ENCODE results near the gene MOB2. TPM values are rescaled to one million over a fixed set of nuclear protein-coding genes. Genes with fewer than 3 reads are reported as not detected.

Gene MOB2
- total RNA-seq, 1 donor from 2014 or later = 49.5 TPM

DNA sequence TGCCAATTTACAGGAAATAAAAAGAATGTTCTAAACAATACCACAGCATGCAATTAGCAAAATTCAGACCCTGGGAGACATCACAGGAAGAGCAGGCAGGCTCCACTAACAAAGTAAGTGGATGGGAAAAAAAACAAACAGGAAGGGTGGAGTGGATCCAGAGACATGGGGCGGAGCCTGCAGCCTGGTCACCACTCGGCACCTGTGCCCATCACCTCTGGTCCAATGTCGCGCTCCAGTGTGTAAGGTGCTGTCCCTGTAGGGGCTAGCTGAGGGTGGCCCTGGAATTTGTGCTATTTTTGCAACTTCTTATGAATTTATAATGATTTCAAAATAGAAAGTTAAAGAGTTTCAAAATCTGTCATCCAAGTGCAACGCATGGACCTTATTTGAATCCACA is 11.0 kb upstream of the MOB2 start:
- intact Hi-C loops (cut with micrococcal nuclease) = no loop called here
- no peaks in the 10 kb centered on the region for H3K27me3 ChIP-seq (ENCODE audit: low read depth)
- TF ChIP-seq, protein P1, sequence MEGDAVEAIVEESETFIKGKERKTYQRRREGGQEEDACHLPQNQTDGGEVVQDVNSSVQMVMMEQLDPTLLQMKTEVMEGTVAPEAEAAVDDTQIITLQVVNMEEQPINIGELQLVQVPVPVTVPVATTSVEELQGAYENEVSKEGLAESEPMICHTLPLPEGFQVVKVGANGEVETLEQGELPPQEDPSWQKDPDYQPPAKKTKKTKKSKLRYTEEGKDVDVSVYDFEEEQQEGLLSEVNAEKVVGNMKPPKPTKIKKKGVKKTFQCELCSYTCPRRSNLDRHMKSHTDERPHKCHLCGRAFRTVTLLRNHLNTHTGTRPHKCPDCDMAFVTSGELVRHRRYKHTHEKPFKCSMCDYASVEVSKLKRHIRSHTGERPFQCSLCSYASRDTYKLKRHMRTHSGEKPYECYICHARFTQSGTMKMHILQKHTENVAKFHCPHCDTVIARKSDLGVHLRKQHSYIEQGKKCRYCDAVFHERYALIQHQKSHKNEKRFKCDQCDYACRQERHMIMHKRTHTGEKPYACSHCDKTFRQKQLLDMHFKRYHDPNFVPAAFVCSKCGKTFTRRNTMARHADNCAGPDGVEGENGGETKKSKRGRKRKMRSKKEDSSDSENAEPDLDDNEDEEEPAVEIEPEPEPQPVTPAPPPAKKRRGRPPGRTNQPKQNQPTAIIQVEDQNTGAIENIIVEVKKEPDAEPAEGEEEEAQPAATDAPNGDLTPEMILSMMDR (IDR thresholded peaks at IDR 0.05; ENCODE audit: borderline replicate concordance) = no peak
- peaks cover 57% of the 10 kb centered on the region for H3K4me1 ChIP-seq
- peak overlapping the region; percentile 34 for H3K27ac ChIP-seq (replicated peaks)
- DNase-seq = no peak
- H3K36me3 ChIP-seq = no peaks in the 10 kb centered on the region
- no peaks in the 10 kb centered on the region for H3K9me3 ChIP-seq (replicated peaks)
- H3K4me3 ChIP-seq = no peak overlapping the region

DNA sequence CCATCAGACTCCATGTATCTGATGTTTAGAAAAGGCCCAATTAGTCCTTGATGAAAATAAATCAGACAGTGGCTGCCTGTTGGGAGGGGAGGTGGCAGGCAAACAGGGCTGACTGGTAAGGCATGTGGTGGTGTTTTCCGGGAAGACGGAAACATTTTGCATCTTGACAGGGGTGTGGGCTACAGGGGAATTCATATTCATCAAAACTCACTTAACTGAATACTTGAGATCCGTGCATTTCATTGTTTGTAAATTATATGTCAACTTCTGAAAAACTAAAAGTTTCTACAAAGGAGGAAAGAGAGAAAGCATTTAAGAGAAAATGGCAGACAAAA is 10.1 kb upstream of the MOB2 start:
- Histone ChIP-seq H3K4me3 (no peak overlapping the region), H3K36me3 (no peaks in the 10 kb centered on the region), H3K4me1 (peaks cover 56% of the 10 kb centered on the region), H3K27me3 (ENCODE audit: low read depth) (no peaks in the 10 kb centered on the region), H3K9me3 (replicated peaks) (no peaks in the 10 kb centered on the region), H3K27ac (replicated peaks) (peak overlapping the region; percentile 34)
- intact Hi-C loops (cut with micrococcal nuclease) = no loop called here
- no peak for DNase-seq
- TF ChIP-seq, protein P1 (IDR thresholded peaks at IDR 0.05; ENCODE audit: borderline replicate concordance) = no peak

DNA sequence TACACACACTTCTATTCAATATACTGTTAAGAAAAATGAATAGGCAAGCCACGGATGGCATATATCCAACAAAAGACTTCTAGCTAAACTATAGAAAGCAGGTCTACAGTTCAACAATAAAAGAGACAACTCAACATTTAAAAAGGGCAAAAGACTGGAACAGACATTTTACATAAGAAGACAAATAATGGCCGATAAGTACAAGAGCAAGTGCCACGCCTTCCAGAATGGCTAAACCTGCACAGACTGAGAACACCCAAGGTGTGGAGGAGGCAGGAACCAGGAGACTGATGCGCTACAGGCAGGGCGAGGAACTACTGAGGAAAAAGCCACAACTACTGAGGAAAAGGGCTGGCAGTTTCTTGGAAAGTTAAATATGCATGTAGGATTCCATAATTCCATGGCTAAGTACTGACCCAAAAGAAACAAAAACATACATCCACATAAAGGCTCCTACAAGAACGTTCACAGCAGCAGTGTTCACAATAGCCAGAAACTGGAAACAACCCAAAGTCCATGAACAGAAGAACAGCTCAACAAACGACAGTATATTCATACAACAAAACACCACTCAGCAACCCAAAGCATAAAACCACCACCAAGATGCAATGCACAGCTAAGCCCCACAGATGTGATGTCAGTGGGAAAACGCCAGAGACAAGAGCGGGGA is 9.6 kb upstream of the MOB2 start:
- DNase-seq = no peak
- Histone ChIP-seq H3K4me1 (peaks cover 51% of the 10 kb centered on the region), H3K4me3 (no peak overlapping the region), H3K9me3 (replicated peaks) (no peaks in the 10 kb centered on the region), H3K36me3 (no peaks in the 10 kb centered on the region), H3K27me3 (ENCODE audit: low read depth) (no peaks in the 10 kb centered on the region), H3K27ac (replicated peaks) (no peak overlapping the region)
- intact Hi-C loops (cut with micrococcal nuclease) = no loop called here
- TF ChIP-seq, protein P1 (IDR thresholded peaks at IDR 0.05; ENCODE audit: borderline replicate concordance) = no peak

DNA sequence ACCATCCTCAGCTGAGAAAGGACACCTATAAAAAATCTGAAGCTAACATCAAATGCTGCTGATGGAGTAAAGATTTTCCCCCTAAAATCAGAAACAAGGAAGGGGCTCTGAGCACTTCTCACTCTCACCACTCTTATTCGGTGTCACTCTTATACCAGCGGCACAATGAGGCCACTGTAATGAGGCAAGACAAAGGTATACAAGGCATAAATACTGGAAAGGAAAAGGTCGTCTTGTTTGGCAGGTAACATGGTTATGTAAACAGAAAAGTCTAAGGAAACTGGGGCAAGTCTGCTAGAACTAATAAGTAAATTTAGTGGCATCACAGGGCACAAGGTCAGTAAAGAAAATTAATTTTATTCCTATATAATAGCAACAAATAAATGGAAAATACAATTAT is 8.1 kb upstream of the MOB2 start:
- no peak for DNase-seq
- H3K27me3 ChIP-seq (ENCODE audit: low read depth) = no peaks in the 10 kb centered on the region

DNA sequence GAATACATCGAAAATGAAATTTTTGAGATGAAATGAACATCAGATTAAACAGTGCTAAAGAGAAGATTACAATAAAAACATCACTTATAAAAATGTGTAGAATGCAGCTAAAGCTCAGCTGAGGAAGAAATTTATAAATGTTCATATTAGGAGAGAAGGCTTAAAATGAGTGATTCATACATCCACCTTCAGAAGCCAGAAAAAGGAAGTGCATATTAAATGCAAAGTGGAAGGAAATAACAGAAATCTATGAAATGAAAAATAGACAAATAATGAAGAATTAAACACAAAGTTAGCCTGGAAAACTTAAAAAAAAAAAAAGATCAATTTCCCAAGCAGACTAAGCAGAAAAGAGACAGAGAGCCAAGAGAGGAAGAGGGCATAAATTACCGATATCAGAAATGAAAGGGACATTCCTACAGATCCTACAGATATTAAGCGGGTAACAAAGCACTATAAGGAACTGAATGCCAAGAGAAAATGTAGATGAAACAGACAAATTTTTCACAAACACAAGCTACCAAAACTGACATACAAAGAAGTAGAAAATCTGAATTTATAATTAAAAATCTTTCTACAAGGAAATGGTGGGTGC is 7.2 kb upstream of the MOB2 start:
- Histone ChIP-seq H3K36me3 (no peaks in the 10 kb centered on the region), H3K4me1 (peaks cover 53% of the 10 kb centered on the region), H3K4me3 (no peak overlapping the region), H3K9me3 (replicated peaks) (no peaks in the 10 kb centered on the region), H3K27me3 (ENCODE audit: low read depth) (no peaks in the 10 kb centered on the region), H3K27ac (replicated peaks) (no peak overlapping the region)
- intact Hi-C loops (cut with micrococcal nuclease) = no loop called here
- TF ChIP-seq, protein P1 (IDR thresholded peaks at IDR 0.05; ENCODE audit: borderline replicate concordance) = no peak
- DNase-seq = no peak

More for the DNA sequence above, 8.1 kb upstream of the MOB2 start:
- TF ChIP-seq, protein P1 (IDR thresholded peaks at IDR 0.05; ENCODE audit: borderline replicate concordance) = no peak
- H3K36me3 ChIP-seq = no peaks in the 10 kb centered on the region
- H3K4me1 ChIP-seq = peaks cover 45% of the 10 kb centered on the region
- H3K9me3 ChIP-seq (replicated peaks) = no peaks in the 10 kb centered on the region
- H3K27ac ChIP-seq (replicated peaks) = no peak overlapping the region
- no peak overlapping the region for H3K4me3 ChIP-seq
- intact Hi-C loops (cut with micrococcal nuclease) = no loop called here
